Adrenal gland (tissue), 5 donors: ENCODE measurements around the gene PIGBOS1.

ENCODE experiments used
- CTCF ChIP-seq, 6 experiments: fragments of 450-650 bp in 4 of 6; fragments of 200-600 bp in 2 of 6; sonication (generic) in 1 of 6; IDR thresholded peaks; 1 replicate in 5 of 6; 2 replicates in 1 of 6; pipeline versions ENCODE4 v1.5.1 to v1.8.0; 2016 to 2021; ENCODE audit warnings: antibody characterized with exemption in 6 of 6, mild to moderate bottlenecking in 2 of 6, moderate library complexity in 1 of 6
- POLR2A ChIP-seq, 2 donors: fragments of 450-650 bp; IDR thresholded peaks; one replicate each; pipeline ENCODE4 v1.6.1; 2017; ENCODE audit warnings: antibody characterized with exemption in 2 of 2, mild to moderate bottlenecking in 2 of 2, moderate library complexity in 1 of 2
- donor health status: DM: no; HTN: no; CAD: no.

DNA sequence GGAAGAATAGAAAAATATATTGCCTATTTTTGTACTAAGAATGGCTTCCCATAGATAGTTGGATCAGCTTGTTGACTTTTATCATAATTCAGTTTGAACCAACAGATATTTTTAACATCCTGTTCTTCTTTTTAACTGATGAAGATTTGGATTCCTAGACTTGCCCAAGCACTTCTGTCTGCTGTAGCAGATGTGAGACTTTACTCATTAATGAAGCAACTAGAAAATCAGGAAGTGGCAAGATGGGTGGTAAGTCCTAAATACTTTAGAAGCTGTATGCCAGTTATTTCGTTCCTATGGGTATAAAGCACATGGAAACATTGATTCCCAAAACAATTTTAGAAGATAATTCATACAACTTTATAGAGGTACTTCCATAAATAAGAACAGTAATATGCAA lies 8.5 kb upstream of the PIGBOS1 start:
- no peak for TF ChIP-seq CTCF (IDR thresholded peaks at IDR 0.05)
- TF ChIP-seq POLR2A (IDR thresholded peaks at IDR 0.05), result no peak
